Measurements from ENCODE around the gene KRTAP13-1.

The KRTAP13-1 gene
- 0 reads per million in 2 donors for total RNA-seq

GRCh38 chr21:30395731-30396130, at the start of gene KRTAP13-1:
Gene KRTAP13-1 (plus strand): TSS chr21:30396031. CDS start chr21:30396087, 56 bp downstream.
- DNase-seq = no peak

- peak in 1 of 5 experiments; percentile 2 for DNase-seq
Observed at GRCh38 chr21:30348506-30348905, 47.3 kb upstream of the KRTAP13-1 start, which contains the start of gene KRTAP23-1. Gene KRTAP23-1 (minus strand): TSS chr21:30348606. CDS start chr21:30348606, 0 bp downstream.

- no peak for DNase-seq
Observed at GRCh38 chr21:30349572-30349971, 46.3 kb upstream of the KRTAP13-1 start.

GRCh38 chr21:30351534-30351933, 44.3 kb upstream of the KRTAP13-1 start:
- DNase-seq = no peak

GRCh38 chr21:30354308-30355005, 41.4 kb upstream of the KRTAP13-1 start:
- no peak for DNase-seq

GRCh38 chr21:30355906-30356305, 39.9 kb upstream of the KRTAP13-1 start:
- DNase-seq = no peak

- no peak for DNase-seq
Observed at GRCh38 chr21:30372139-30372770, 23.6 kb upstream of the KRTAP13-1 start, which contains the start of gene KRTAP13-2. Gene KRTAP13-2 (minus strand): TSS chr21:30372271. CDS start chr21:30372213, 58 bp downstream.

- DNase-seq = no peak
Observed at GRCh38 chr21:30382201-30382600, 13.6 kb upstream of the KRTAP13-1 start.

- no peak for DNase-seq
Observed at GRCh38 chr21:30391492-30392025, 4.3 kb upstream of the KRTAP13-1 start.

GRCh38 chr21:30408782-30409494, 13.1 kb downstream of the KRTAP13-1 start:
- peak in 1 of 5 experiments; percentile 73 for DNase-seq

- DNase-seq = no peak
Observed at GRCh38 chr21:30415993-30416392, 20.2 kb downstream of the KRTAP13-1 start.

- DNase-seq = no peak
Observed at GRCh38 chr21:30425826-30426225, 30.0 kb downstream of the KRTAP13-1 start, which contains the start of gene KRTAP13-3. Gene KRTAP13-3 (minus strand): TSS chr21:30425926. CDS start chr21:30425912, 14 bp downstream.

- DNase-seq = no peak
Observed at GRCh38 chr21:30426731-30427130, 30.9 kb downstream of the KRTAP13-1 start.

- no peak for DNase-seq
Observed at GRCh38 chr21:30430170-30430655, 34.4 kb downstream of the KRTAP13-1 start, which contains the start of gene KRTAP13-4. Gene KRTAP13-4 (plus strand): TSS chr21:30430220. CDS start chr21:30430276, 56 bp downstream.

- peak in 1 of 5 experiments; percentile 57 for DNase-seq
Observed at GRCh38 chr21:30434033-30434631, 38.3 kb downstream of the KRTAP13-1 start.

GRCh38 chr21:30437010-30437565, 41.3 kb downstream of the KRTAP13-1 start:
- no peak for DNase-seq

GRCh38 chr21:30439975-30440374, 44.1 kb downstream of the KRTAP13-1 start, which contains the start of gene KRTAP15-1:
Gene KRTAP15-1 (plus strand): TSS chr21:30440275. CDS start chr21:30440328, 53 bp downstream.
- DNase-seq = no peak

GRCh38 chr21:30443226-30443625, 47.4 kb downstream of the KRTAP13-1 start:
- DNase-seq = no peak

- DNase-seq = peak in 1 of 5 experiments; percentile 5
Observed at GRCh38 chr21:30444204-30444603, 48.4 kb downstream of the KRTAP13-1 start.
